ENCODE measurements around the gene AGAP1. TPM values are rescaled to one million over a fixed set of nuclear protein-coding genes. Genes with fewer than 3 reads are reported as not detected.

The AGAP1 gene
- total RNA-seq, 1 donor: 10.8 TPM

DNA sequence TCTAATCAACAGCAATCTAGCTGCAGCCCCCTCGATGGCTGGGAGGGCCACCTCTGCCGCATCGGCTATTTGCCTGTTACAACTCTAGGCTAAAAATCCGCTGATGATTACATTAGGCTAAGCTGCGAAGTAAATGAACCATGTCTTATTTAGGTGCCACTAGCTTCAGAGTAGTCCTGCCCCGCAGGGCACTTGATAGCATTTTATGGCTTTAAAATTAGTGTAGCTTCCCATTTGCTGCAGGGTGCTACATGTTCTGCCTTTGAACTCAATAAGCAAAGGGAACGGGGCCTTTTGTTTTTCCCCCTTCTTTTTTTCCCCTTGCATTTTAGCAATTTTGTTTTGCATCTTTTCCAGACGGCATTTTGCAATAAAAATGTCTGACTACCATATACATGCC lies 404.1 kb downstream of the AGAP1 start:
- H3K4me3 ChIP-seq (ENCODE audit: low read depth, low read length): no peak overlapping the region
- no peak for DNase-seq (ENCODE audit: low read depth)
- TF ChIP-seq, protein P1, sequence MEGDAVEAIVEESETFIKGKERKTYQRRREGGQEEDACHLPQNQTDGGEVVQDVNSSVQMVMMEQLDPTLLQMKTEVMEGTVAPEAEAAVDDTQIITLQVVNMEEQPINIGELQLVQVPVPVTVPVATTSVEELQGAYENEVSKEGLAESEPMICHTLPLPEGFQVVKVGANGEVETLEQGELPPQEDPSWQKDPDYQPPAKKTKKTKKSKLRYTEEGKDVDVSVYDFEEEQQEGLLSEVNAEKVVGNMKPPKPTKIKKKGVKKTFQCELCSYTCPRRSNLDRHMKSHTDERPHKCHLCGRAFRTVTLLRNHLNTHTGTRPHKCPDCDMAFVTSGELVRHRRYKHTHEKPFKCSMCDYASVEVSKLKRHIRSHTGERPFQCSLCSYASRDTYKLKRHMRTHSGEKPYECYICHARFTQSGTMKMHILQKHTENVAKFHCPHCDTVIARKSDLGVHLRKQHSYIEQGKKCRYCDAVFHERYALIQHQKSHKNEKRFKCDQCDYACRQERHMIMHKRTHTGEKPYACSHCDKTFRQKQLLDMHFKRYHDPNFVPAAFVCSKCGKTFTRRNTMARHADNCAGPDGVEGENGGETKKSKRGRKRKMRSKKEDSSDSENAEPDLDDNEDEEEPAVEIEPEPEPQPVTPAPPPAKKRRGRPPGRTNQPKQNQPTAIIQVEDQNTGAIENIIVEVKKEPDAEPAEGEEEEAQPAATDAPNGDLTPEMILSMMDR (IDR thresholded peaks at IDR 0.05; ENCODE audit: insufficient read depth, low read depth, low read length): no peak

- DNase-seq (ENCODE audit: low read depth): no peak
- TF ChIP-seq, protein P1 (IDR thresholded peaks at IDR 0.05; ENCODE audit: insufficient read depth, low read depth, low read length): no peak
- H3K4me3 ChIP-seq (ENCODE audit: low read depth, low read length): no peak overlapping the region
Measured at GRCh38 chr2:235898766-235899165, 404.9 kb downstream of the AGAP1 start.

DNA sequence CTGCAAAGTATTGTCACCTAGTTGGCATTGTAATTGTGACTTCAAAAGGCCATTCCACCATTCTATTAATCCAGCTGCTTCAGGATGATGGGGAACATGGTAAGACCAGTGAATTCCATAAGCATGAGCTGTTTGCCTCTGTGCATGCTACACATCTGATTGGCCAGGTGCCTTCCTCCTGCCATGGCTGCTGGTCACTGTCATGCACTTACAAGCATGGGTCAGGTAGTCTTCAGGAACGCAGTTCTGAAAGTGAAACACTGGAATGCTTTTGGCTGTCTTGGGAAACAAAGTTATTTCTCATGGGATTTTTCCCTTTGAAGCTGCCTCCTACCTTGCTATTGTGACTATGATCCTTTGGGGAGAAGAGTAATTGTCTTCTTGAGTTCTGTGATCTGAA lies 406.8 kb downstream of the AGAP1 start:
- no peak for DNase-seq (ENCODE audit: low read depth)
- TF ChIP-seq, protein P1 (IDR thresholded peaks at IDR 0.05; ENCODE audit: insufficient read depth, low read depth, low read length): no peak
- H3K4me3 ChIP-seq (ENCODE audit: low read depth, low read length): no peak overlapping the region

GRCh38 chr2:235901243-235901642 lies 407.4 kb downstream of the AGAP1 start:
- DNase-seq (ENCODE audit: low read depth): no peak
- H3K4me3 ChIP-seq (ENCODE audit: low read depth, low read length): no peak overlapping the region
- TF ChIP-seq, protein P1 (IDR thresholded peaks at IDR 0.05; ENCODE audit: insufficient read depth, low read depth, low read length): no peak

GRCh38 chr2:235903782-235904584 lies 410.1 kb downstream of the AGAP1 start:
- TF ChIP-seq, protein P1 (IDR thresholded peaks at IDR 0.05; ENCODE audit: insufficient read depth, low read depth, low read length): no peak

DNA sequence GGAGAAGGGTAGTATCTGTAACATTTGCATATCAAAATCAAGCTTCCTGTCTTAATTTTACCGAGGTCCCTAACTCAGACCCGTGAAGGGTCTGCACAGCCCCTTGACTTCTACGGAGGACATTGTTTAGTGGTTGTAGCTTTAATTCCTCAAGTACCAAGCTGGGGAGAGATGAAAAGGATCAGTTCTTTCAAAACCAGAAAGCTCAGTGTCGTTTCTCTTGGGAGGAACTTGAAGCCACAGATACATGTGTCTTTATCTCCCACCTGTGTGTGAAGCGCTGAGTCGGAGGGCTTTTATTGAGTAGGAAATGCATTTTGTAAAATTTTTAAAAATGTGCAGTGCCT lies 410.7 kb downstream of the AGAP1 start:
- no peak overlapping the region for H3K4me3 ChIP-seq (ENCODE audit: low read depth, low read length)
- TF ChIP-seq, protein P1 (IDR thresholded peaks at IDR 0.05; ENCODE audit: insufficient read depth, low read depth, low read length): no peak
- no peak for DNase-seq (ENCODE audit: low read depth)

More at GRCh38 chr2:235903782-235904584, 410.1 kb downstream of the AGAP1 start:
- no peak for DNase-seq (ENCODE audit: low read depth)
- no peak overlapping the region for H3K4me3 ChIP-seq (ENCODE audit: low read depth, low read length)

DNA sequence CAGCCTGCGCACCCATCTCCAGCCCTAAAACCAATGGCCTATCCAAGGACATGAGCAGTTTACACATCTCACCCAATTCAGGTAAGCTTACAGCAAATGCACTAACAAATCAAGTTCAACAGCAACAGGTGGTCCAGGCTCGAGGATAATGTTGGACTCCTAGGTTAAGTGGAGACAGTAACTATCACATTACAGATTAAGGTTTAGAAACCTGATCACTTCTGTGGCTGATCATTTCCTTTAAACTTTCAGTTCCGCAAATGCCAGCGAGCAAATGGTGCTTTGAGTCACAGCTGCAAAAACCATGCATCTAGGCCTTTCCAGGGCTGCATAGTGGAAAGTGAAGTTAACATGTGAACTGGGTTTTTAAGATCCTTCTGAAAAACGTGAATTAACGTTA lies 415.0 kb downstream of the AGAP1 start:
- no peak overlapping the region for H3K4me3 ChIP-seq (ENCODE audit: low read depth, low read length)
- DNase-seq (ENCODE audit: low read depth): no peak
- TF ChIP-seq, protein P1 (IDR thresholded peaks at IDR 0.05; ENCODE audit: insufficient read depth, low read depth, low read length): no peak

Data from fibroblast of villous mesenchyme (primary cell).